Lung (tissue), 12 donors: ENCODE data around the gene PLPPR1. TPM values are rescaled to one million over a fixed set of nuclear protein-coding genes. Genes with fewer than 3 reads are reported as not detected.
A peak's percentile ranks its signal among the peaks of the same experiment; 100 is the strongest.
"Not testable (repeated sequence)": the region's sequence is repeated elsewhere in the genome, so short reads cannot be mapped to it uniquely, and the experiment has no call there.

ENCODE experiments used
- ATAC-seq: fragments of 200-7000 bp; cut with Tn5 transposase; one replicate; pipeline ENCODE4 v1.9.1; 2020; ENCODE audit warnings: moderate number of reproducible peaks; ENCODE audit not compliant: insufficient read depth, low FRiP score
- DNase-seq, 3 donors: peaks; one replicate each; pipeline ENCODE4 v3.0.0-alpha.2; 2013 to 2017
- H3K27ac ChIP-seq, 2 donors: one replicate each; pipeline ENCODE4 v1.5.1; 2013; ENCODE audit warnings: mild to moderate bottlenecking in 2 of 2, moderate library complexity in 2 of 2, control low read depth in 1 of 2, inconsistent platforms in 1 of 2, low read depth in 1 of 2, low read length in 1 of 2
- H3K27me3 ChIP-seq, 3 donors: one replicate each; pipeline ENCODE4 v1.5.1; 2013; ENCODE audit warnings: low read length in 2 of 3; ENCODE audit not compliant: control insufficient read depth in 3 of 3, insufficient read depth in 3 of 3
- H3K36me3 ChIP-seq, 4 donors: one replicate each; pipeline ENCODE4 v1.5.1; 2013; ENCODE audit warnings: low read length in 4 of 4, mild to moderate bottlenecking in 1 of 4, moderate library complexity in 1 of 4; ENCODE audit not compliant: control insufficient read depth in 4 of 4, insufficient read depth in 4 of 4
- H3K4me1 ChIP-seq, 5 donors: one replicate each; pipeline ENCODE4 v1.5.1; 2013; ENCODE audit warnings: low read length in 5 of 5, mild to moderate bottlenecking in 2 of 5, moderate library complexity in 1 of 5; ENCODE audit not compliant: control insufficient read depth in 5 of 5, insufficient read depth in 5 of 5
- H3K4me3 ChIP-seq: one replicate; pipeline ENCODE4 v1.5.1; 2013; ENCODE audit warnings: mild to moderate bottlenecking, control low read depth, moderate library complexity
- H3K9ac ChIP-seq, 2 donors: one replicate each; pipeline ENCODE4 v1.5.1; 2013; ENCODE audit warnings: low read length in 2 of 2, control low read depth in 1 of 2; ENCODE audit not compliant: insufficient read depth in 1 of 2
- H3K9me3 ChIP-seq, 4 donors: one replicate each; pipeline ENCODE4 v1.5.1; 2013; ENCODE audit warnings: low read length in 3 of 4, mild to moderate bottlenecking in 1 of 4, moderate library complexity in 1 of 4; ENCODE audit not compliant: control insufficient read depth in 4 of 4, insufficient read depth in 3 of 4
- WGBS, 2 donors: extraction: QIAGEN DNeasy Blood & Tissue Kit; methylation state at CpG; one replicate each; pipeline ENCODE4 v1.1.7; 2013; 5-methylcytosine and 5-hydroxymethylcytosine counted together
- polyA plus RNA-seq, 2 donors: library from polyadenylated mRNA; stranded (reverse); fragments of 200-250 nt; gene quantifications; one replicate each; pipeline ENCODE4 v1.2.1, GENCODE V29; 2013
- total RNA-seq, 2 donors: library from RNA; depleted of rRNA in 1 of 2; stranded (reverse); fragments of >200 nt in 1 of 2; gene quantifications; one replicate each; pipeline ENCODE4 v1.2.1, GENCODE V29; 2014 to 2021
- TF ChIP-seq, protein P1 (sequence below): IDR thresholded peaks from 2 replicates; pipeline ENCODE4 v1.5.1; 2012; ENCODE audit warnings: mild to moderate bottlenecking; ENCODE audit errors: control extremely low read depth, extremely low read depth
- donor health status: control.
- donor health status: control.
- donor health status: Bipolar disorder and iron deficiency.
- donor health status: healthy.
- donor health status: DM: yes; HTN: yes; CAD: no.

PLPPR1 gene
- total and polyA plus RNA-seq, 4 donors = 0.91 to 8.4 (median 3.7) TPM

- H3K27ac ChIP-seq = no peak overlapping the region
- no peak overlapping the region for H3K4me3 ChIP-seq
- peaks cover 0 to 1% (median 0%) of the 10 kb centered on the region in 5 donors for H3K4me1 ChIP-seq
- 38 to 55% methylated on average over 2 of the region's 2 CpGs for WGBS, 2 donors
- DNase-seq (peak in 1 of 3 donors; percentile 6), ATAC-seq (no peak)
- H3K36me3 ChIP-seq = no peaks in the 10 kb centered on the region
- H3K9ac ChIP-seq = no peak overlapping the region
- H3K9me3 ChIP-seq = peaks cover 0 to 5% (median 1%) of the 10 kb centered on the region in 4 donors
- TF ChIP-seq, protein P1, sequence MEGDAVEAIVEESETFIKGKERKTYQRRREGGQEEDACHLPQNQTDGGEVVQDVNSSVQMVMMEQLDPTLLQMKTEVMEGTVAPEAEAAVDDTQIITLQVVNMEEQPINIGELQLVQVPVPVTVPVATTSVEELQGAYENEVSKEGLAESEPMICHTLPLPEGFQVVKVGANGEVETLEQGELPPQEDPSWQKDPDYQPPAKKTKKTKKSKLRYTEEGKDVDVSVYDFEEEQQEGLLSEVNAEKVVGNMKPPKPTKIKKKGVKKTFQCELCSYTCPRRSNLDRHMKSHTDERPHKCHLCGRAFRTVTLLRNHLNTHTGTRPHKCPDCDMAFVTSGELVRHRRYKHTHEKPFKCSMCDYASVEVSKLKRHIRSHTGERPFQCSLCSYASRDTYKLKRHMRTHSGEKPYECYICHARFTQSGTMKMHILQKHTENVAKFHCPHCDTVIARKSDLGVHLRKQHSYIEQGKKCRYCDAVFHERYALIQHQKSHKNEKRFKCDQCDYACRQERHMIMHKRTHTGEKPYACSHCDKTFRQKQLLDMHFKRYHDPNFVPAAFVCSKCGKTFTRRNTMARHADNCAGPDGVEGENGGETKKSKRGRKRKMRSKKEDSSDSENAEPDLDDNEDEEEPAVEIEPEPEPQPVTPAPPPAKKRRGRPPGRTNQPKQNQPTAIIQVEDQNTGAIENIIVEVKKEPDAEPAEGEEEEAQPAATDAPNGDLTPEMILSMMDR = no peak
- no peaks in the 10 kb centered on the region for H3K27me3 ChIP-seq
These were observed 93.4 kb downstream of the PLPPR1 start for GRCh38 chr9:101121836-101122399.

GRCh38 chr9:101126556-101126955, 98.0 kb downstream of the PLPPR1 start:
- H3K27ac ChIP-seq = no peak overlapping the region
- H3K27me3 ChIP-seq = no peaks in the 10 kb centered on the region
- 47 to 61% methylated on average over 2 of the region's 2 CpGs for WGBS, 2 donors
- TF ChIP-seq, protein P1 = no peak
- peaks cover 0 to 6% (median 2%) of the 10 kb centered on the region in 4 donors for H3K9me3 ChIP-seq
- H3K9ac ChIP-seq = no peak overlapping the region
- DNase-seq (no peak), ATAC-seq (no peak)
- no peak overlapping the region for H3K4me3 ChIP-seq
- H3K4me1 ChIP-seq = no peaks in the 10 kb centered on the region
- no peaks in the 10 kb centered on the region for H3K36me3 ChIP-seq

- not testable (repeated sequence) for H3K27ac ChIP-seq, H3K9me3 ChIP-seq, H3K4me3 ChIP-seq, H3K27me3 ChIP-seq, H3K4me1 ChIP-seq, ATAC-seq, DNase-seq, H3K36me3 ChIP-seq, H3K9ac ChIP-seq
- WGBS, 2 donors = 61 to 83% methylated on average over 3 of the region's 3 CpGs
These were observed 98.8 kb downstream of the PLPPR1 start for GRCh38 chr9:101127369-101127768.

DNA sequence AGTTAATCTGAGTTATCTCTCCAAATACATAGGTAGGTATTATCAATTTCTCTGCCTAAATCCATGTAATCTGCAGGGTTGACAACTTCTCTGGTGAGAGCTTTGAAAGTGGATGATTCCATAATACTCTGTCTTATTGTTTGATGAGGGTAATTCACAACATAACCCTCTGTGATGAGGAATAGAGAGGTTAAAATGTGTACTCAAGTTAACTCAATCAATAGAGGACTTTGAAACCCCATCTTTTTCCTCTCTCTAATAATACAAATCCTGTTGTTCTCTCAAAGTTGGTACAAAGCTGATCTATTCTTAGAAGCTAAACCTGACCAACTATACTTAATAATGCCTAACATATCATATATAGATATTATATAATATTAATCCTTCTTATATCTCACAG, 100.1 kb downstream of the PLPPR1 start:
- TF ChIP-seq, protein P1 = no peak
- H3K9me3 ChIP-seq = peaks cover 0 to 4% (median 2%) of the 10 kb centered on the region in 4 donors
- H3K9ac ChIP-seq = no peak overlapping the region
- H3K27ac ChIP-seq = no peak overlapping the region
- H3K4me3 ChIP-seq = no peak overlapping the region
- H3K4me1 ChIP-seq = no peaks in the 10 kb centered on the region
- DNase-seq = no peak
- no peaks in the 10 kb centered on the region for H3K36me3 ChIP-seq
- H3K27me3 ChIP-seq = no peaks in the 10 kb centered on the region
- no peak for ATAC-seq
